Heart left ventricle (tissue), 16 donors: ENCODE measurements around the gene APC. TPM values are rescaled to one million over a fixed set of nuclear protein-coding genes. Genes with fewer than 3 reads are reported as not detected.

Source experiments
- ATAC-seq, 4 donors: fragments of 200-7000 bp; cut with Tn5 transposase; one replicate each; pipeline ENCODE4 v1.9.1; 2020 to 2022; ENCODE audit warnings: moderate library complexity in 4 of 4, mild to moderate bottlenecking in 3 of 4, moderate number of reproducible peaks in 1 of 4
- DNase-seq, 5 donors: peaks; one replicate each; pipeline ENCODE4 v3.0.0-alpha.2; 2020
- H3K27ac ChIP-seq, 12 donors: fragments of 200-600 bp; sonication (generic) in 4 of 12; one replicate each; pipeline versions ENCODE4 v1.5.0 to v1.8.0; 2016 to 2022; ENCODE audit warnings: mild to moderate bottlenecking in 2 of 12
- H3K27me3 ChIP-seq, 9 donors: fragments of 200-600 bp; sonication (generic) in 2 of 9; one replicate each; pipeline versions ENCODE4 v1.5.1 to v1.8.0; 2016 to 2022; ENCODE audit warnings: mild to moderate bottlenecking in 3 of 9
- H3K36me3 ChIP-seq, 9 donors: fragments of 200-600 bp; sonication (generic) in 2 of 9; one replicate each; pipeline versions ENCODE4 v1.5.0 to v1.8.0; 2018 to 2022; ENCODE audit warnings: mild to moderate bottlenecking in 2 of 9
- H3K4me1 ChIP-seq, 12 donors: fragments of 200-600 bp; sonication (generic) in 4 of 12; one replicate each; pipeline versions ENCODE4 v1.5.0 to v1.8.0; 2016 to 2022; ENCODE audit warnings: mild to moderate bottlenecking in 3 of 12
- H3K4me3 ChIP-seq, 12 donors: fragments of 200-600 bp; sonication (generic) in 4 of 12; one replicate each; pipeline versions ENCODE4 v1.5.0 to v1.8.0; 2017 to 2022; ENCODE audit warnings: mild to moderate bottlenecking in 9 of 12, moderate library complexity in 4 of 12
- H3K9me3 ChIP-seq, 12 donors: fragments of 200-600 bp; sonication (generic) in 4 of 12; one replicate each; pipeline versions ENCODE4 v1.5.0 to v1.8.0; 2016 to 2022; ENCODE audit warnings: mild to moderate bottlenecking in 1 of 12
- POLR2A ChIP-seq, 2 donors: fragments of 450-650 bp; IDR thresholded peaks; one replicate each; pipeline ENCODE4 v1.6.1; 2017; ENCODE audit warnings: antibody characterized with exemption in 2 of 2, mild to moderate bottlenecking in 2 of 2, moderate library complexity in 2 of 2
- WGBS, 4 donors: extraction: QIAGEN DNeasy Blood & Tissue Kit in 2 of 4; methylation state at CpG; one replicate each; pipeline versions ENCODE4 v1.1.5 to v1.1.7; 2013 to 2018; 5-methylcytosine and 5-hydroxymethylcytosine counted together
- intact Hi-C, 10 donors: fragments of 100-400 bp; cut with DNase I; formaldehyde crosslinking; loops; one replicate each; pipeline versions ENCODE4 v1.11.1 to v1.14.2; 2022
- polyA plus RNA-seq, 2 donors: library from polyadenylated mRNA; stranded (reverse); fragments of 200-250 nt; gene quantifications; one replicate each; pipeline ENCODE4 v1.2.3, GENCODE V29; 2013
- total RNA-seq, 9 donors: library from RNA; depleted of rRNA in 2 of 9; stranded (reverse); fragments of >200 nt in 2 of 9; fragmentation: NEBNext Ultra II Directional in 3 of 9; extraction: Animal tissue kit (Norgen Biotek cat#: 25700) in 3 of 9; gene quantifications; one replicate each; pipeline versions ENCODE4 v1.1.0 to v1.2.4, GENCODE V29; 2016 to 2023
- TF ChIP-seq, protein P1 (sequence below), 12 donors: fragments of 200-600 bp; sonication (generic) in 4 of 12; IDR thresholded peaks; one replicate each; pipeline versions ENCODE4 v1.5.0 to v1.8.0; 2018 to 2022; ENCODE audit warnings: antibody characterized with exemption in 12 of 12, mild to moderate bottlenecking in 5 of 12
- donor health status: ischemic (EF 13 %, LVEDD 7.1; RV severe dilation, severe dysfunction).
- donor health status: healthy with polysubstance abuse.
- donor health status: DM: no; HTN: yes; CAD: no.
- donor health status: DM: no; HTN: no; CAD: no.
- donor health status: ischemic (EF 25% LVEDD 6.9; RV normal size, moderate dysfunction).
- donor health status: ischemic (EF 25% LVEDD 5.7; RV mildly dilated, moderate dysfunction).
- donor health status: healthy.
- donor health status: DM: yes; HTN: yes; CAD: no.
- donor health status: ischemic (EF 35%, LVEDD 5.7; RV mildly dilated, moderate dysfunction).
- donor health status: nonischemic (EF 11% LVEDD 7.7; RV severe dilation, severe dysfunction).
- donor health status: DM: yes; HTN: yes; CAD: no.
- donor health status: PGD.
- donor health status: ischemic (EF 29% LVEDD 5.4; RV normal size, mild dysfunction).
- donor health status: nonischemic (EF 23%, LVEDD 6.1; RV moderate dilation, normal function).

The APC gene
- total and polyA plus RNA-seq, 11 donors = 3.8 to 65.3 (median 37.4) TPM

DNA sequence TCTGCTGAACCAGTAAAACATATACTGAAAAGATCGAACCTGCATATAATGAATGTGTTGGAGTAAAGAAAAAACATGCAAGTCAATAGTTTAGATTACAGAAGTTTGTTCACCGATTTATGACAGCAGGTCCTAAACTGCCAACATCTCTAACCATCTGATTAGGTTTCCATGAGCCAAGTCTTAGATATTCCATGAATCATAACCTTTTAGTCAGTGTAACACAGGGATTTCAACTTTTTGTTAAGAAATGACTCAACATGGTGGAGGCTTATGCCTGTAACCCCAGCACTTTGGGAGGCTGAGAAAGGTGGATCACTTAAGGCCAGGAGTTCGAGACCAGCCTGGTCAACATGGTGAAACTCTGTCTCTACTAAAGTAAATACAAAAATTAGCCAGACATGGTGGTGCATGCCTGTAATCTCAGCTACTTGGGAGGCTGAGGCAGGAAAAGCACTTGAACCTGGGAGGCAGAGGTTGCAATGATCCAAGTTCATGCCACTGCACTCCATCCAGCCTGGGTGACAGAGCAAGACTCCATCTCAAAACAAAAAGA is 38.7 kb downstream of the APC start:
- intact Hi-C loops = no loop called here
- ATAC-seq = no peak
- H3K27ac ChIP-seq = no peak overlapping the region
- no peaks in the 10 kb centered on the region for H3K4me1 ChIP-seq
- H3K4me3 ChIP-seq = no peak overlapping the region
- peaks cover 4 to 97% (median 74%) of the 10 kb centered on the region in 9 donors for H3K36me3 ChIP-seq
- no peak for DNase-seq
- 90 to 96% (median 95%) methylated on average over 3 of the region's 3 CpGs for WGBS, 4 donors
- H3K9me3 ChIP-seq = no peaks in the 10 kb centered on the region
- TF ChIP-seq, protein P1, sequence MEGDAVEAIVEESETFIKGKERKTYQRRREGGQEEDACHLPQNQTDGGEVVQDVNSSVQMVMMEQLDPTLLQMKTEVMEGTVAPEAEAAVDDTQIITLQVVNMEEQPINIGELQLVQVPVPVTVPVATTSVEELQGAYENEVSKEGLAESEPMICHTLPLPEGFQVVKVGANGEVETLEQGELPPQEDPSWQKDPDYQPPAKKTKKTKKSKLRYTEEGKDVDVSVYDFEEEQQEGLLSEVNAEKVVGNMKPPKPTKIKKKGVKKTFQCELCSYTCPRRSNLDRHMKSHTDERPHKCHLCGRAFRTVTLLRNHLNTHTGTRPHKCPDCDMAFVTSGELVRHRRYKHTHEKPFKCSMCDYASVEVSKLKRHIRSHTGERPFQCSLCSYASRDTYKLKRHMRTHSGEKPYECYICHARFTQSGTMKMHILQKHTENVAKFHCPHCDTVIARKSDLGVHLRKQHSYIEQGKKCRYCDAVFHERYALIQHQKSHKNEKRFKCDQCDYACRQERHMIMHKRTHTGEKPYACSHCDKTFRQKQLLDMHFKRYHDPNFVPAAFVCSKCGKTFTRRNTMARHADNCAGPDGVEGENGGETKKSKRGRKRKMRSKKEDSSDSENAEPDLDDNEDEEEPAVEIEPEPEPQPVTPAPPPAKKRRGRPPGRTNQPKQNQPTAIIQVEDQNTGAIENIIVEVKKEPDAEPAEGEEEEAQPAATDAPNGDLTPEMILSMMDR (IDR thresholded peaks at IDR 0.05) = no peak
- TF ChIP-seq POLR2A (IDR thresholded peaks at IDR 0.05) = no peak
- no peaks in the 10 kb centered on the region for H3K27me3 ChIP-seq

DNA sequence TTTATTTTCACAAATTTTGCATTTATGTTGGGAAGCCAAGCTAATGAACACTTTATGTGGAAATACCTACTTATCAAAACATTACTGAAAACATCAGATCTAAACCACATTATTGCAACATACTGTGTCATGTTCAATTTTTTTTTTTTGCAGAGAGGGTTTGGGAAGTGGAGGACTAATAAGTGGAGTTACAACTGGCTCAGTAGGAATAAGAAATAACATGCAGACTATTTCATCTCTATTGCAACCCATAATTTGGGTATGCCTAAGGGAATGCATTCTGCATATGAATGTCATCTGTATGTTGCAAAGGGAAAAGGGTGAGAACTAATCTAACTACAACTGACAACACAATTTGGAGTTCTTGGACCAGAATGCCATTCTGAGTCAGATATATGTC is 41.8 kb downstream of the APC start:
- Histone ChIP-seq H3K4me1 (no peaks in the 10 kb centered on the region), H3K4me3 (no peak overlapping the region), H3K27me3 (no peaks in the 10 kb centered on the region), H3K27ac (no peak overlapping the region), H3K9me3 (no peaks in the 10 kb centered on the region), H3K36me3 (peaks cover 4 to 99% (median 82%) of the 10 kb centered on the region in 9 donors)
- intact Hi-C loops = no loop called here
- ATAC-seq (no peak), DNase-seq (no peak)
- no peak for TF ChIP-seq POLR2A (IDR thresholded peaks at IDR 0.05)
- TF ChIP-seq, protein P1 (IDR thresholded peaks at IDR 0.05) = no peak

DNA sequence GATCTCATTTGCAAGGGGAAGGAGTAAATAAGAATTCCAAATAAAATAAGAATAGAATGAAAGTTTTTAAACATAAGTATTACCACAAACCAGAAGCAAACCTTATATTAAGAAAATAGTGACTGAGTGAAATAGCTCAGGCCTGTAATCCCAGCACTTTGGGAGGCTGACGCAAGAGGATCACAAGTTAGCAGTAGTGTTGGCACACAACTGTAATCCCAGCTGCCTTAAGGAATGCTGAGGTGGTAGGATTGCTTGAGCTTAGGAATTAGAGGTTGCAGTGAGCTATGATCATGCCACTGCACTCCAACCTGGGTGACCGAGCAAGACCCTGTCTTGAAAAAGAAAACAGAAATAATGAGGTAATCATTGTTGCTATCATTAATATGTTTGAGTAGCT is 47.0 kb downstream of the APC start:
- 93 to 96% (median 96%) methylated on average over 2 of the region's 2 CpGs for WGBS, 4 donors
- H3K36me3 ChIP-seq = peaks cover 4 to 86% (median 63%) of the 10 kb centered on the region in 9 donors
- no peak for ATAC-seq

DNA sequence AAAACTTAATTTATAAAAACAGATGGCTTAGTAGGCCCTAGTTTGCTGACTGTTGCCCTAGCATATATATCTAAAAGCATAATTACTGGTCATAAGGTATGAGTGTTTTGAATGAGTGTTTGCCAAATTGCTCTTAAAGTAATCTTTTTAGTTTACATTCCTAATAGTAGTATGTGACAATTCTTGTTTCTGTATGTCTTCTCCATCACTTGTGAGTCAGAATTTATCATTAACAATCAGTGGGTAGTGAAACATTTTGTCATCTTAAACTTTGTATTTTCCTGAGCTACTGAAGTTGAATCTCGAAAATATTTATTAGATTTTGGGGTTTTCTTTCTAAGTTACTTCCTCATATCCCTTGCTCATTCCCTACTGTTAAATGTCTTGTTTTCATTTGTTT is 49.6 kb downstream of the APC start:
- 89 to 97% (median 90%) methylated on average over 1 of the region's 1 CpG for WGBS, 4 donors
- Histone ChIP-seq H3K9me3 (no peaks in the 10 kb centered on the region), H3K4me1 (no peaks in the 10 kb centered on the region), H3K4me3 (no peak overlapping the region), H3K27ac (no peak overlapping the region), H3K27me3 (no peaks in the 10 kb centered on the region), H3K36me3 (peaks cover 0 to 85% (median 60%) of the 10 kb centered on the region in 9 donors)
- ATAC-seq (no peak), DNase-seq (no peak)
- no peak for TF ChIP-seq POLR2A (IDR thresholded peaks at IDR 0.05)
- TF ChIP-seq, protein P1 (IDR thresholded peaks at IDR 0.05) = no peak
- intact Hi-C loops = no loop called here

More for the DNA sequence above, 47.0 kb downstream of the APC start:
- no peak for DNase-seq
- Histone ChIP-seq H3K27ac (no peak overlapping the region), H3K4me3 (no peak overlapping the region), H3K4me1 (no peaks in the 10 kb centered on the region), H3K27me3 (no peaks in the 10 kb centered on the region), H3K9me3 (no peaks in the 10 kb centered on the region)
- TF ChIP-seq POLR2A (IDR thresholded peaks at IDR 0.05) = no peak
- TF ChIP-seq, protein P1 (IDR thresholded peaks at IDR 0.05) = no peak
- intact Hi-C loops = no loop called here
